ENCODE results near the gene CEP41. TPM values are rescaled to one million over a fixed set of nuclear protein-coding genes. Genes with fewer than 3 reads are reported as not detected.

The CEP41 gene
- total RNA-seq, 4 donors from 2014 or later, result 1.5 to 22.3 (median 8.3) TPM

DNA sequence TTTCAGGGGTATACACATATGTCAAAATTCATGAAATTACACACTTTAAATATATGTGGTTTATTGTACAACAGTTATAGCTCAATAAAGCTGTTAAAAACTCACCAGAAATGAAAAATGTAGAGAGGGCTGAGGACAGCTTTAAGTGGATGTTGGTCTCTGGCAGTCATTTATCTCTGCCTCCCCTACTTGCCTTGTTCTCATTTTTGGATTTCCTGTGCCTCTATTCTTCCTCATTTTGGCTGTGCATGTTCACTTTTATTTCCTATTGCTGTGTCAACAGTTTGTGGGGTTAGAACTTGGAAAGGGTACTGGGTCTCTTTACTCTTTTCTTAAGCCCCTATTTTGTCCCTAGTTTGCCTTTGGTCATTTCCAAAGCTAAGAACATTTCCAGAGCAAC, 32.5 kb upstream of the CEP41 start:
- H3K27ac ChIP-seq, result no peak overlapping the region

DNA sequence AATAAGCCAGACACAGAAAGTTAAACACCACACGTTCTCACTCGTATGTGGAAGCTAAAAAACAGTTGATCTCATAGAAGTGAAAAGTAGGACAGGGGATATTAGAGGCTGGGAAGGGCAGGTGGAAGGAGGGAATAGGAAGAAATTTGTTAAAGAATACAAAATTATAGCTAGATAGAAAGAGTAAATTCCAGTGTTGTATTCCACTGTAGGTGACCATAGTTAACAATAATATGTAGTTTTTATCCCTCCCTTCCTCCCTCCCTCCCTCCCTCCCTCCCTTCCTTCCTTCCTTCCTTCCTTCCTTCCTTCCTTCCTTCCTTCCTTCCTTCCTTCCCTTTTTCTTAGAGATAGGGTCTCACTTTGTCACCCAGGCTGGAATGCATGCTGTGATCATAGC, 31.2 kb upstream of the CEP41 start:
- Histone ChIP-seq H3K27me3 (no peaks in the 10 kb centered on the region), H3K9me3 (no peaks in the 10 kb centered on the region), H3K4me3 (no peak overlapping the region), H3K4me1 (no peaks in the 10 kb centered on the region), H3K36me3 (no peaks in the 10 kb centered on the region), H3K27ac (no peak overlapping the region)
- intact Hi-C loops (cut with DNase I; ENCODE audit: low total_unique reads), result no loop called here
- TF ChIP-seq, protein P1, sequence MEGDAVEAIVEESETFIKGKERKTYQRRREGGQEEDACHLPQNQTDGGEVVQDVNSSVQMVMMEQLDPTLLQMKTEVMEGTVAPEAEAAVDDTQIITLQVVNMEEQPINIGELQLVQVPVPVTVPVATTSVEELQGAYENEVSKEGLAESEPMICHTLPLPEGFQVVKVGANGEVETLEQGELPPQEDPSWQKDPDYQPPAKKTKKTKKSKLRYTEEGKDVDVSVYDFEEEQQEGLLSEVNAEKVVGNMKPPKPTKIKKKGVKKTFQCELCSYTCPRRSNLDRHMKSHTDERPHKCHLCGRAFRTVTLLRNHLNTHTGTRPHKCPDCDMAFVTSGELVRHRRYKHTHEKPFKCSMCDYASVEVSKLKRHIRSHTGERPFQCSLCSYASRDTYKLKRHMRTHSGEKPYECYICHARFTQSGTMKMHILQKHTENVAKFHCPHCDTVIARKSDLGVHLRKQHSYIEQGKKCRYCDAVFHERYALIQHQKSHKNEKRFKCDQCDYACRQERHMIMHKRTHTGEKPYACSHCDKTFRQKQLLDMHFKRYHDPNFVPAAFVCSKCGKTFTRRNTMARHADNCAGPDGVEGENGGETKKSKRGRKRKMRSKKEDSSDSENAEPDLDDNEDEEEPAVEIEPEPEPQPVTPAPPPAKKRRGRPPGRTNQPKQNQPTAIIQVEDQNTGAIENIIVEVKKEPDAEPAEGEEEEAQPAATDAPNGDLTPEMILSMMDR (IDR thresholded peaks at IDR 0.05), result no peak
- no peak for TF ChIP-seq POLR2A (IDR thresholded peaks at IDR 0.05)
- DNase-seq, result no peak

More for the DNA sequence above, 32.5 kb upstream of the CEP41 start:
- H3K9me3 ChIP-seq, result peaks cover 0 to 6% of the 10 kb centered on the region in 2 donors
- TF ChIP-seq POLR2A (IDR thresholded peaks at IDR 0.05), result no peak
- TF ChIP-seq, protein P1 (IDR thresholded peaks at IDR 0.05), result no peak
- H3K4me3 ChIP-seq, result no peak overlapping the region
- no peak for DNase-seq
- no peaks in the 10 kb centered on the region for H3K36me3 ChIP-seq
- intact Hi-C loops (cut with DNase I; ENCODE audit: low total_unique reads), result no loop called here
- H3K27me3 ChIP-seq, result no peaks in the 10 kb centered on the region
- no peaks in the 10 kb centered on the region for H3K4me1 ChIP-seq

DNA sequence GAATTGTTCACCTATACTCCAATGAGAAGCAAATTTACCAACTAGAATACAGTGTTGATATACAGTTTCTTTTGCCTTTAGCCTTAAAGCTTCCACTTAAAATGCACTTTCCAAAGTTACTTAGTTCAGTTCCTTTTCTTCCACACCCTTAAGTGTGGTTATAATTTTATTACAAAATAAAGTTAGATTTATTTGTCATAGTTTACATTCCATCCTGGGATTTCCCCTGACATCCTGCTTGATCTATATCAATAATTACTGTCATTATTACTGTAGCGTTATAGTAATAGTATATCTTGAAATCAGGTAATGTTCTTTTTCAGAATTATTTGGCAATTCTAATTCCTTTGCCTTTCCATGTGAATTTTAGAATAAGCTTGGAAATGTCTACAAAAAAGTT, 27.8 kb upstream of the CEP41 start:
- no peak for TF ChIP-seq POLR2A (IDR thresholded peaks at IDR 0.05)
- TF ChIP-seq, protein P1 (IDR thresholded peaks at IDR 0.05), result no peak
- Histone ChIP-seq H3K27me3 (no peaks in the 10 kb centered on the region), H3K27ac (no peak overlapping the region), H3K4me3 (no peak overlapping the region), H3K36me3 (no peaks in the 10 kb centered on the region), H3K4me1 (no peaks in the 10 kb centered on the region), H3K9me3 (no peaks in the 10 kb centered on the region)
- DNase-seq, result no peak
- intact Hi-C loops (cut with DNase I; ENCODE audit: low total_unique reads), result no loop called here

DNA sequence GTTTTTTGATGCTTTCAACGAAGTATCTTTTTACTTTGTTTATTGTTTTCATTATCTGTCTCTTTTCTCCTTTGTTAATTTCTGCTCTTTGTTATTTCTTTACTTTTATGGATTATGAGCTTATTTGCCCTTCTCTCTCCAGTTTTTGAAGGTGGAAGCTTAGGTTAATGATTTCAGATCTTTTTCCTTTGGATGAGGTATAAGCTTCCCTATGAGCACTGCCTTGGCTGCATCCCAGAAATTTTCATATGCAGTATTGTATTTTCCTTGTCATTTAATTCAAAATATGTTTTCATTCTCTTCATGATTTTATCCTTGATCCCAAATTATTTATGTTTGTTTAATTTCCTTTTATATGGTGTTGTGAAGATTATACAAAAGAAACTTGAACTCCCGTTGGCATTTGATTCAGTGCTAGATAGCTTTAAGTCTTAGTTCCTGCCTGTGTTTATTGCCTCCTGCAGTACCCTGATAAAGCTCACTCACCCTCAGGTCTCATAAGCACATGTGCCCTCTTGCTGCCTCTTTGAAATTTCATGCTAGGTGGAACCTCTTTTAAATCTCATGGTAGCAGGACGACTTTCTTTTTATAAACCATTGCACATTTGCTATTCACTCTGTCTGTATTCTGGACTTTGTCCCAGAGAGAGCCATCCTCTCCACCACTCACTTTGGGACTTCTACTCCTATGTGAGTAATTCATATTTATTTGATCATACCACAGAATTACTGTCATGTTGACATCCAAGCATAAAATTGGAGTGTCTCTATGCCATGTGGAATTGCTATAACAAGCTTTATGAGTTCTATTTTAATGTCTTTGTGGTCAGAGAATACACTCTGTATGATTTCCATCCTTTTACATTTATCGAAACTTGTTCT, 23.0 kb upstream of the CEP41 start:
- Histone ChIP-seq H3K27ac (no peak overlapping the region), H3K4me3 (no peak overlapping the region), H3K27me3 (no peaks in the 10 kb centered on the region), H3K4me1 (no peaks in the 10 kb centered on the region), H3K9me3 (no peaks in the 10 kb centered on the region), H3K36me3 (no peaks in the 10 kb centered on the region)
- intact Hi-C loops (cut with DNase I; ENCODE audit: low total_unique reads), result no loop called here
- no peak for DNase-seq
- no peak for TF ChIP-seq POLR2A (IDR thresholded peaks at IDR 0.05)
- TF ChIP-seq, protein P1 (IDR thresholded peaks at IDR 0.05), result no peak

DNA sequence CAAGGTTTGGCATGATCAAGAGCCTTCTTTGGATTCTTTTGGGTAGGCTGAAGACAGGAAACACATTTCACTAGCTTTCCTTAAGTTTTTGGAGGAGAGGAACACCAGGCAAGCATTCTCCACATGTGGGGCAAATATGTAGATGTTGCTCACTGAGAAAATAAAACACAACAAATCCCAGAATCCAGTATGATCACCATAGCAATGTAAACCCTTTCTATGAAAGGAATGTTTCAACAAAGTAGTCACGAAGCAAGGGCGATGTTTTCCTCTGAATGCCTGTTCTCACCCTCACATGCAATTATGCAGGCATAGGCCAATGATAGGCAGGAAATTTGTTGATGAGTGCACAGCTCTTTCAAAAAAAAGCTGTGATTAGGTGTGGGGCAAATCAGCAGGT, 20.5 kb upstream of the CEP41 start:
- no peaks in the 10 kb centered on the region for H3K36me3 ChIP-seq
- H3K27ac ChIP-seq, result no peak overlapping the region
- no peak overlapping the region for H3K4me3 ChIP-seq
- intact Hi-C loops (cut with DNase I; ENCODE audit: low total_unique reads), result no loop called here
- DNase-seq, result no peak
- TF ChIP-seq POLR2A (IDR thresholded peaks at IDR 0.05), result no peak
- TF ChIP-seq, protein P1 (IDR thresholded peaks at IDR 0.05), result no peak
- no peaks in the 10 kb centered on the region for H3K4me1 ChIP-seq
- H3K9me3 ChIP-seq, result no peaks in the 10 kb centered on the region
- H3K27me3 ChIP-seq, result no peaks in the 10 kb centered on the region

All from uterus (tissue), 4 donors.